ACC112 (cell line): ENCODE data around the gene GRIP1.

Experiments
- H2AFZ ChIP-seq: fragments of 200-600 bp; sonication (generic); one replicate; pipeline ENCODE4 v1.6.0; 2017; ENCODE audit warnings: antibody characterized with exemption, low read length; ENCODE audit not compliant: unreplicated experiment
- H3K27ac ChIP-seq: fragments of 200-600 bp; sonication (generic); 2 replicates; pipeline ENCODE4 v1.5.1; 2014; ENCODE audit warnings: low read depth, mild to moderate bottlenecking, antibody characterized with exemption, low read length, moderate library complexity
- H3K27me3 ChIP-seq: fragments of 200-600 bp; sonication (generic); 2 replicates; pipeline ENCODE4 v1.6.1; 2014; ENCODE audit warnings: mild to moderate bottlenecking, antibody characterized with exemption, low read length, moderate library complexity, mixed read lengths; ENCODE audit not compliant: insufficient read depth
- H3K36me3 ChIP-seq: fragments of 200-600 bp; sonication (generic); 2 replicates; pipeline ENCODE4 v1.6.1; 2016; ENCODE audit warnings: mild to moderate bottlenecking, antibody characterized with exemption, low read length, moderate library complexity, mixed read lengths; ENCODE audit not compliant: insufficient read depth
- H3K4me1 ChIP-seq: fragments of 200-600 bp; sonication (generic); one replicate; pipeline ENCODE4 v1.6.1; 2016; ENCODE audit warnings: low read length, mixed read lengths; ENCODE audit not compliant: insufficient read depth, unreplicated experiment, control insufficient read depth
- H3K4me3 ChIP-seq: fragments of 200-600 bp; sonication (generic); 2 replicates; pipeline ENCODE4 v1.5.1; 2014; ENCODE audit warnings: mild to moderate bottlenecking, low read depth, low read length
- H3K79me2 ChIP-seq: fragments of 200-600 bp; sonication (generic); one replicate; pipeline ENCODE4 v1.6.0; 2016; ENCODE audit warnings: low read length; ENCODE audit not compliant: control insufficient read depth, unreplicated experiment, insufficient read depth

Gene GRIP1

GRCh38 chr12:66692170-66692569 lies 13.3 kb upstream of the GRIP1 start:
- no peaks in the 10 kb centered on the region for H3K4me1 ChIP-seq
- H3K27me3 ChIP-seq, result peaks cover 34% of the 10 kb centered on the region
- H3K36me3 ChIP-seq, result no peaks in the 10 kb centered on the region
- no peaks in the 10 kb centered on the region for H3K79me2 ChIP-seq
- no peak overlapping the region for H2AFZ ChIP-seq
- H3K27ac ChIP-seq, result no peak overlapping the region
- no peak overlapping the region for H3K4me3 ChIP-seq

GRCh38 chr12:66688846-66689439 lies 10.1 kb upstream of the GRIP1 start:
- Histone ChIP-seq H3K27me3 (peaks cover 45% of the 10 kb centered on the region), H3K36me3 (no peaks in the 10 kb centered on the region), H3K79me2 (no peaks in the 10 kb centered on the region), H2AFZ (no peak overlapping the region), H3K27ac (no peak overlapping the region), H3K4me1 (no peaks in the 10 kb centered on the region), H3K4me3 (no peak overlapping the region)

DNA sequence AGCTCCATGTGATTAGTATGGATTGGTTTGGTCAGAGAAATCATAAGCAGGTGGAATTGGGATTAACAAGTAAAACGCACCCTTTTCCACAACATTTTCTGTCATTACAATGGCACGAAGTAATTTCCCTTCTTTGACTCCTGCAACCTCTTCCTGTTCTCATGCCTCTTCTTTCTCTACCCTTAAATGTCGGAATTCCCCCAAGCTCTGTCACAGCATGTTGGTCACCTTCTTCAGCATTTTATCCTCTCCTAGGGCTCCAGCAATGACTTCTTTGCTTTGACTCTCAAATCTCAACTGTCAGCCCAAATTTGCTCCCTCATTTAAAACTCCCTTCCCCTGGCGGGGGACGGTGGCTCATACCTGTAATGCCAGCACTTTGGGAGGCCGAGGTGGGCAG lies 5.3 kb upstream of the GRIP1 start:
- no peak overlapping the region for H2AFZ ChIP-seq
- H3K79me2 ChIP-seq, result no peaks in the 10 kb centered on the region
- H3K4me3 ChIP-seq, result no peak overlapping the region
- peaks cover 77% of the 10 kb centered on the region for H3K27me3 ChIP-seq
- no peak overlapping the region for H3K27ac ChIP-seq
- H3K4me1 ChIP-seq, result no peaks in the 10 kb centered on the region
- H3K36me3 ChIP-seq, result no peaks in the 10 kb centered on the region

- no peaks in the 10 kb centered on the region for H3K4me1 ChIP-seq
- no peaks in the 10 kb centered on the region for H3K79me2 ChIP-seq
- H3K27me3 ChIP-seq, result peaks cover 81% of the 10 kb centered on the region
- H3K4me3 ChIP-seq, result no peak overlapping the region
- H2AFZ ChIP-seq, result no peak overlapping the region
- no peaks in the 10 kb centered on the region for H3K36me3 ChIP-seq
- H3K27ac ChIP-seq, result no peak overlapping the region
Measured at GRCh38 chr12:66683822-66684221, 4.9 kb upstream of the GRIP1 start.

DNA sequence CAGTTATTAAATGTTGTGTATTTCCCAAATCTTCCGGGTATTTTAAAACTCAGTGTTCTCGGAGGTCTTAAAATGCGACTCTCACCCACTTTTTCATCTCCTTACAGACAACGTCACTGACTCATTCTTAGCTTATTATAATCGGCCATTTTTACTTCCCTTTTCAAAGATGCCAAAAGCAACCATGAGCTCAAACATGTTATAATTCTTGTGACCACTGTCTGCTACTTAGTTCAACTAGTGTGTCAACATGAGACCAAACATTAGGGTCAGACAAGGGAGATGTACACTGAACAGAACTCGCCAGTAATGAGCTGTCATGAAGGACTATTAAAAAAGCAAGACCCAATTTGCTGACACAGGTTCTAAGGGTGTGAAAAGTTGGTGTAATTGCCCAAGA lies 4.2 kb upstream of the GRIP1 start:
- Histone ChIP-seq H3K36me3 (no peaks in the 10 kb centered on the region), H3K27ac (no peak overlapping the region), H3K27me3 (peaks cover 89% of the 10 kb centered on the region), H3K4me3 (no peak overlapping the region), H3K79me2 (no peaks in the 10 kb centered on the region), H3K4me1 (no peaks in the 10 kb centered on the region), H2AFZ (no peak overlapping the region)

DNA sequence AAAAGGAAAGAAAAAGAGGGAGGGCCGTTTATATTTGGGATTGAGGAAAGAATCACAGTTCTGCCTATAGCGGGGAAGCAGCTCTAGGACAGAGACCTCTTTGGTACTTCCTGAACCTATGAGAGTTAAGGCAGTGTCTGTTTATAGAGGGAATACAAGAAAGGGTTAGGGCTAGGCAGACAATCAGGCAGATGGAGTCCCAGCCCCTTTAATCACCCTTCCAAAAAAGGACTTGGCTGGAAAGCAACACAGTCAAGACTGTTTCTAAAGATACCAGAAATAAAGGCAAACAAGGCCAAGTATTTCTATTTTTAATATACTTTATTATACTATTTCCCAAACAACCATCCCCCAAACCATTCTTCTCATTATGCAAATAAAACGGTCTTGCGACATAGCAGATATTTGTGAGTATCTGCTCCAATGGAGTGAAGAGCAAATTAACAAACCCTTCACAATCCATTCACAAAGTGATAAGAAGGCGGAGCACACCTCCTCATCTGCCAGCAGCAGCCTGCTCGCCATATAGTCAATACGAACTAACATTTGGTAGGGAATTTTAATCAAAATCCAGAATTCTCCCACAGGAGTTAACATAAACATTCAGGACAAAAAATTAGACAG lies 697 bp upstream of the GRIP1 start:
- Histone ChIP-seq H3K4me1 (no peaks in the 10 kb centered on the region), H3K36me3 (no peaks in the 10 kb centered on the region), H3K27me3 (peaks cover 90% of the 10 kb centered on the region), H3K79me2 (no peaks in the 10 kb centered on the region), H3K27ac (no peak overlapping the region), H2AFZ (no peak overlapping the region), H3K4me3 (no peak overlapping the region)

DNA sequence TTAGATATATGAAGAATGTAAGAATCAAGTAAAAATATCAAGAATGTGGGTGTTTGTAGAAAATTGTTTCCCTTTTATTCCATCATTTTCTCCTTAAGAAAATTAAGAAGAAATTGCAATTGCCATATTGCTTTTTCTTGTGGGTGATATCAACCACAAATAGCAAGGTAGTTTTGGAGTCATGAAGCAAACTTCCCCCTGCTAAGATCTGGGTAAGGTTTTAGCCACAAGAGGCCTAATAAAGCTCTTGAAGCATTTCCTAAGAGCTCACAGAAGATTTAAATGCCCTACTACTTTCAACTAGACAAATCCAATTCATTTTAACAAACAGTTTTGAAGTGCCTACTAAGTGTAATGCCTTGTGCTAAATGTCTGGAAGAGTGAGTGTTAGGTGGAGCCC lies 2.6 kb downstream of the GRIP1 start:
- H3K4me1 ChIP-seq, result no peaks in the 10 kb centered on the region
- H3K27me3 ChIP-seq, result peaks cover 91% of the 10 kb centered on the region
- no peak overlapping the region for H2AFZ ChIP-seq
- no peaks in the 10 kb centered on the region for H3K79me2 ChIP-seq
- no peak overlapping the region for H3K27ac ChIP-seq
- H3K36me3 ChIP-seq, result no peaks in the 10 kb centered on the region
- H3K4me3 ChIP-seq, result no peak overlapping the region

DNA sequence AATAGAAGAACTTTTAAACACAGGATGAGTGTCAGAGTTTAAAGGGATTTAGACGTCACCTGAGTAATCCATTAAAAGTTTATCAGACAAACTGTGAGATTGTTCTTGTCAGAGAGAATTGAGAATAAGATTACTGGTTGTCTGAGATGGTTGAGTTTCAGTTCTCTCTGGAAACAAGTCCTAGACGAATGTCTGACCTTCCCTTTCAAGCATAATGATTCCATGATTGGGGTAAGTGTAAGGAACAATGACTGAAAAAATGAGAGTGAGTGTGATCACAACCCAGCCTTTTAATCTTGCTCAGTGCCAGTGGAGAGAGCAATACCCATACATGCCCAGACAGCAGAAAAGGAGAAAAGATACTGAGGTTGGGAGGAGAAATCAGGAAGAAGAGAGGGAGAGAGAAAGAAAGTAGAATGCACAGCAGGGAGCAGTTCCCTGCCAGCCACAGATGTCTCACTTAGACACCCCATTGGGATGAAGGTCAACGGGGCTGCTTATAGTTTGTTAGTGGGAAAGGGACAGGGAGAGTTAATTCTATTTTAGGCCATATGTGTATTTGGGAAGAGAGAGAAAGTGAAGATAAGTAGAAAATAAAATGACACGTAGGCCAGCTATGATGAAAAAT lies 4.3 kb downstream of the GRIP1 start:
- H3K27ac ChIP-seq, result no peak overlapping the region

DNA sequence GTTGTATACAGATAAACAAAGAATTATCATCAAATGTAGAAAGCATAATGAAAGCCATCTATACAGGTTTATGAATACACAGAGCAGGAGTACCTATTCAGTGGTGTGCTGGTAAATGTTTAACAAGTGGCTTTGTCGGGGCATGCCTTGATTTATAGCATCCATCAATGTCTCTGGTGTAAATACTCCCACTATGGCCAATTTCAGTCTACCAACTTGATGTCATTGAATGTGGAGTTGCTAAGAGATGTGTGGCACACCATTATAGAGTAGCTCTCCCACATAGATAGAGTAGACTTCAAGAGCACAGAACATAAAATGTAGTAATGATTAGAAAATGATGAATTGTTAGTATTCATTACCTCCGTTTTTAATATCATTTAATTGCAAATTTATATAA lies 9.3 kb downstream of the GRIP1 start:
- Histone ChIP-seq H3K79me2 (no peaks in the 10 kb centered on the region), H3K4me1 (no peaks in the 10 kb centered on the region), H3K27me3 (peaks cover 46% of the 10 kb centered on the region)

More for the DNA sequence above, 4.3 kb downstream of the GRIP1 start:
- no peak overlapping the region for H2AFZ ChIP-seq
- H3K4me1 ChIP-seq, result no peaks in the 10 kb centered on the region
- H3K79me2 ChIP-seq, result no peaks in the 10 kb centered on the region
- H3K4me3 ChIP-seq, result no peak overlapping the region
- no peaks in the 10 kb centered on the region for H3K36me3 ChIP-seq
- H3K27me3 ChIP-seq, result peaks cover 87% of the 10 kb centered on the region

GRCh38 chr12:66668311-66668710 lies 10.6 kb downstream of the GRIP1 start:
- H3K27me3 ChIP-seq, result peaks cover 34% of the 10 kb centered on the region

More for the DNA sequence above, 9.3 kb downstream of the GRIP1 start:
- no peak overlapping the region for H2AFZ ChIP-seq
- no peaks in the 10 kb centered on the region for H3K36me3 ChIP-seq
- H3K4me3 ChIP-seq, result no peak overlapping the region
- H3K27ac ChIP-seq, result no peak overlapping the region

GRCh38 chr12:66667906-66668305 lies 11.0 kb downstream of the GRIP1 start:
- H3K36me3 ChIP-seq, result no peaks in the 10 kb centered on the region
- peaks cover 30% of the 10 kb centered on the region for H3K27me3 ChIP-seq
- H3K4me1 ChIP-seq, result no peaks in the 10 kb centered on the region
- H2AFZ ChIP-seq, result no peak overlapping the region
- no peaks in the 10 kb centered on the region for H3K79me2 ChIP-seq
- H3K27ac ChIP-seq, result no peak overlapping the region
- H3K4me3 ChIP-seq, result no peak overlapping the region

More at GRCh38 chr12:66668311-66668710, 10.6 kb downstream of the GRIP1 start:
- H3K27ac ChIP-seq, result no peak overlapping the region
- no peaks in the 10 kb centered on the region for H3K79me2 ChIP-seq
- H3K4me1 ChIP-seq, result no peaks in the 10 kb centered on the region
- H3K4me3 ChIP-seq, result no peak overlapping the region
- H3K36me3 ChIP-seq, result no peaks in the 10 kb centered on the region
- H2AFZ ChIP-seq, result no peak overlapping the region
